ENCODE data around the gene SCUBE2.

GRCh38 chr11:8985462-8985861 lies 105.9 kb downstream of the SCUBE2 start:
- no peak for TF ChIP-seq POU2F2 (IDR thresholded peaks at IDR 0.05; ENCODE audit: low read depth, low read length)
- TF ChIP-seq POLR2A (IDR thresholded peaks at IDR 0.05; ENCODE audit: low read depth, low read length) = no peak
- no peak for TF ChIP-seq SPI1 (IDR thresholded peaks at IDR 0.05; ENCODE audit: low read depth, low read length)
- no peak for TF ChIP-seq TAF1 (IDR thresholded peaks at IDR 0.05; ENCODE audit: low read depth, low read length)
- TF ChIP-seq POLR2AphosphoS5 (IDR thresholded peaks at IDR 0.05; ENCODE audit: low read depth, low read length) = no peak
- TF ChIP-seq PAX5 (IDR thresholded peaks at IDR 0.05; ENCODE audit: insufficient read depth, low read length, severe bottlenecking) = no peak

Data from GM12891 (cell line).